Keratinocyte (primary cell): Measurements from ENCODE around the gene MAGI2. TPM values are rescaled to one million over a fixed set of nuclear protein-coding genes. Genes with fewer than 3 reads are reported as not detected.

Source experiments
- DNase-seq: peaks from one replicate; pipeline ENCODE4 v3.0.0-alpha.2; 2011; ENCODE audit warnings: low read depth, missing footprints, low spot score
- FAIRE-seq: peaks from 2 replicates; lab custom pipeline; 2011; peaks lifted over from hg19 to GRCh38; lab: Jason Lieb, UNC
- H2AFZ ChIP-seq: 2 replicates; pipeline ENCODE4 v1.6.0; 2012; ENCODE audit warnings: low read length, control low read depth, inconsistent platforms; ENCODE audit not compliant: control insufficient read depth
- H3K27ac ChIP-seq: 2 replicates; pipeline ENCODE4 v1.5.1; 2011; ENCODE audit warnings: low read length; ENCODE audit not compliant: control insufficient read depth, insufficient read depth
- H3K27me3 ChIP-seq: 3 replicates; pipeline ENCODE4 v1.6.0; 2011; ENCODE audit warnings: low read length; ENCODE audit not compliant: control insufficient read depth, insufficient read depth; ENCODE audit errors: extremely low read depth
- H3K36me3 ChIP-seq, 2 experiments: 2 replicates in 1 of 2; 3 replicates in 1 of 2; pipeline ENCODE4 v1.5.1; 2011; ENCODE audit warnings: low read length in 2 of 2, mild to moderate bottlenecking in 1 of 2; ENCODE audit not compliant: control insufficient read depth in 2 of 2, insufficient read depth in 2 of 2; ENCODE audit errors: extremely low read depth in 1 of 2
- H3K4me1 ChIP-seq: 3 replicates; pipeline ENCODE4 v1.5.1; 2011; ENCODE audit warnings: low read length; ENCODE audit not compliant: control insufficient read depth, insufficient read depth; ENCODE audit errors: extremely low read depth
- H3K4me2 ChIP-seq: 3 replicates; pipeline ENCODE4 v1.6.0; 2011; ENCODE audit warnings: low read depth, low read length; ENCODE audit not compliant: control insufficient read depth, insufficient read depth; ENCODE audit errors: extremely low read depth
- H3K4me3 ChIP-seq, 3 experiments: fragments of 200-600 bp in 1 of 3; sonication (generic) in 1 of 3; 2 replicates in 2 of 3; 3 replicates in 1 of 3; pipeline ENCODE4 v1.5.1; 2011 to 2016; ENCODE audit warnings: low read length in 3 of 3, mild to moderate bottlenecking in 3 of 3, control low read depth in 2 of 3, inconsistent platforms in 1 of 3, low read depth in 1 of 3, mixed read lengths in 1 of 3, mixed run types in 1 of 3, moderate library complexity in 1 of 3; ENCODE audit not compliant: control insufficient read depth in 2 of 3, insufficient read depth in 2 of 3; ENCODE audit errors: extremely low read depth in 1 of 3
- H3K79me2 ChIP-seq: 2 replicates; pipeline ENCODE4 v1.6.0; 2012; ENCODE audit warnings: low read length; ENCODE audit not compliant: control insufficient read depth, insufficient read depth
- H3K9ac ChIP-seq: 3 replicates; pipeline ENCODE4 v1.6.0; 2011; ENCODE audit warnings: low read length; ENCODE audit not compliant: control insufficient read depth, insufficient read depth; ENCODE audit errors: extremely low read depth
- H3K9me1 ChIP-seq: 3 replicates; pipeline ENCODE4 v1.6.0; 2011; ENCODE audit warnings: low read length; ENCODE audit not compliant: control insufficient read depth, insufficient read depth; ENCODE audit errors: extremely low read depth
- H3K9me3 ChIP-seq: 2 replicates; pipeline ENCODE4 v1.5.1; 2012; ENCODE audit warnings: low read depth, low read length; ENCODE audit not compliant: control insufficient read depth
- H4K20me1 ChIP-seq: 3 replicates; pipeline ENCODE4 v1.6.0; 2011; ENCODE audit warnings: low read length; ENCODE audit not compliant: control insufficient read depth, insufficient read depth; ENCODE audit errors: extremely low read depth
- EZH2 ChIP-seq: IDR thresholded peaks from one replicate; pipeline ENCODE4 v1.6.1; 2012; ENCODE audit warnings: inconsistent platforms, mild to moderate bottlenecking, low read length, moderate library complexity
- dilution Hi-C: fragments of 300-500 bp; cut with MboI; formaldehyde crosslinking; loops from one replicate; pipeline ENCODE4 v1.7.0; 2020; ENCODE audit warnings: low sequenced_read_pairs; ENCODE audit not compliant: extremely low pct_ligation_motif_present
- polyA plus RNA-seq, 5 experiments: library from polyadenylated mRNA; depleted of rRNA in 3 of 5; stranded (reverse) in 3 of 5; stranded (forward) in 1 of 5; unstranded in 1 of 5; fragments of >200 nt; gene quantifications; 1 replicate in 1 of 5; 2 replicates in 3 of 5; 3 replicates in 1 of 5; pipeline versions ENCODE4 v1.2.1 to v1.2.3, GENCODE V29; 2011 to 2012; ENCODE audit warnings: missing spikeins in 2 of 5, low read depth in 1 of 5, low replicate concordance in 1 of 5
- TF ChIP-seq, protein P1 (sequence below), 3 experiments: IDR thresholded peaks in 1 of 3; conservative IDR thresholded peaks in 1 of 3; optimal IDR thresholded peaks in 1 of 3; 2 replicates in 2 of 3; 3 replicates in 1 of 3; pipeline versions ENCODE3 to v1.5.1; 2011; ENCODE audit warnings: low read length in 3 of 3, mild to moderate bottlenecking in 3 of 3, moderate library complexity in 2 of 3, control low read depth in 1 of 3, inconsistent platforms in 1 of 3; ENCODE audit not compliant: insufficient read depth in 2 of 3; ENCODE audit errors: extremely low read depth in 1 of 3

MAGI2 gene
- polyA plus RNA-seq, 1 donor (not counting 4 experiments of a cell fraction or from before 2014, with no cell fraction given) = 0.07 TPM

- Histone ChIP-seq H3K9ac (no peak overlapping the region), H3K27ac (no peak overlapping the region), H3K4me2 (no peak overlapping the region), H4K20me1 (no peaks in the 10 kb centered on the region), H3K9me3 (no peaks in the 10 kb centered on the region), H3K27me3 (no peaks in the 10 kb centered on the region), H3K36me3 (no peaks in the 10 kb centered on the region), H3K9me1 (no peaks in the 10 kb centered on the region), H2AFZ (no peak overlapping the region), H3K4me3 (no peak overlapping the region), H3K4me1 (no peaks in the 10 kb centered on the region), H3K79me2 (no peaks in the 10 kb centered on the region)
- FAIRE-seq (no peak), DNase-seq (no peak)
- dilution Hi-C loops = no loop called here
- TF ChIP-seq, protein P1, sequence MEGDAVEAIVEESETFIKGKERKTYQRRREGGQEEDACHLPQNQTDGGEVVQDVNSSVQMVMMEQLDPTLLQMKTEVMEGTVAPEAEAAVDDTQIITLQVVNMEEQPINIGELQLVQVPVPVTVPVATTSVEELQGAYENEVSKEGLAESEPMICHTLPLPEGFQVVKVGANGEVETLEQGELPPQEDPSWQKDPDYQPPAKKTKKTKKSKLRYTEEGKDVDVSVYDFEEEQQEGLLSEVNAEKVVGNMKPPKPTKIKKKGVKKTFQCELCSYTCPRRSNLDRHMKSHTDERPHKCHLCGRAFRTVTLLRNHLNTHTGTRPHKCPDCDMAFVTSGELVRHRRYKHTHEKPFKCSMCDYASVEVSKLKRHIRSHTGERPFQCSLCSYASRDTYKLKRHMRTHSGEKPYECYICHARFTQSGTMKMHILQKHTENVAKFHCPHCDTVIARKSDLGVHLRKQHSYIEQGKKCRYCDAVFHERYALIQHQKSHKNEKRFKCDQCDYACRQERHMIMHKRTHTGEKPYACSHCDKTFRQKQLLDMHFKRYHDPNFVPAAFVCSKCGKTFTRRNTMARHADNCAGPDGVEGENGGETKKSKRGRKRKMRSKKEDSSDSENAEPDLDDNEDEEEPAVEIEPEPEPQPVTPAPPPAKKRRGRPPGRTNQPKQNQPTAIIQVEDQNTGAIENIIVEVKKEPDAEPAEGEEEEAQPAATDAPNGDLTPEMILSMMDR (optimal IDR thresholded peaks at IDR 0.05 in 1 of 3, IDR thresholded peaks at IDR 0.05 in 1 of 3, conservative IDR thresholded peaks at IDR 0.05 in 1 of 3; ENCODE audit: extremely low read depth in 1 of 3, insufficient read depth in 2 of 3, low read length in 3 of 3) = no peak
- no peak for TF ChIP-seq EZH2
Observed at GRCh38 chr7:78609281-78609680, 844.2 kb downstream of the MAGI2 start.

DNA sequence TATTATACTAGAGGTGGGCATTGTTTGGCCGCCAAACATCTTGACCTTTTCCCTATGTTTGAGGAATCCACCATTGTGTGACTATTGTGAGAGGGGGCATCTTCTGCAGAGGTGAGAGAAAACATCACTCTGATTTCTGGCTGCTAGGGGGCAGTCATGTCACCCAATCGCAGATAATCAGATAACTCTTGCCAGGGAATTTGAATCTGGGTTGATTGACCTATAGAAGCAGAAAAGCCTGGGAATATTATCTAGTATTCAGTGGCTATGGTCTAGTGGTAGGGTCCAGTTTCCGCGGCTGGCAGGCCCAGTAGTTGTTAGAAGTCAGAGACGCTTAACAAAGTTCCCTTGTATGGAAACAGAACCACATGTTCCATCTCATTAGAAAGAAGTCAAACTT, 846.4 kb downstream of the MAGI2 start:
- Histone ChIP-seq H3K9ac (no peak overlapping the region), H3K4me2 (no peak overlapping the region), H3K4me3 (no peak overlapping the region), H4K20me1 (no peaks in the 10 kb centered on the region), H3K4me1 (no peaks in the 10 kb centered on the region), H3K9me3 (no peaks in the 10 kb centered on the region), H3K27me3 (no peaks in the 10 kb centered on the region), H3K27ac (no peak overlapping the region), H3K9me1 (no peaks in the 10 kb centered on the region), H3K79me2 (no peaks in the 10 kb centered on the region), H2AFZ (no peak overlapping the region), H3K36me3 (no peaks in the 10 kb centered on the region)
- dilution Hi-C loops = no loop called here
- no peak for TF ChIP-seq EZH2
- TF ChIP-seq, protein P1 (optimal IDR thresholded peaks at IDR 0.05 in 1 of 3, IDR thresholded peaks at IDR 0.05 in 1 of 3, conservative IDR thresholded peaks at IDR 0.05 in 1 of 3; ENCODE audit: extremely low read depth in 1 of 3, insufficient read depth in 2 of 3, low read length in 3 of 3) = peak; percentile 19 to 60 (median 38)
- FAIRE-seq = no peak
- DNase-seq = no peak
